Stimulated activated CD4-positive, alpha-beta T cell treated with anti-CD3 and anti-CD28 coated beads, Interleukin-2, amount 100 ng/mL, for 4 hours (primary cell): ENCODE measurements around the gene IQCE.
A peak's percentile ranks its signal among the peaks of the same experiment; 100 is the strongest.

ENCODE experiments used
- DNase-seq: peaks from one replicate; pipeline ENCODE4 v3.0.0-alpha.2; 2020; ENCODE audit warnings: low read depth

Gene IQCE

GRCh38 chr7:2633538-2634266 is 74.9 kb downstream of the IQCE start:
- DNase-seq = peak; percentile 38

GRCh38 chr7:2634267-2635145 is 75.7 kb downstream of the IQCE start:
- DNase-seq = no peak

GRCh38 chr7:2635148-2635668 is 76.4 kb downstream of the IQCE start:
- DNase-seq = no peak

DNA sequence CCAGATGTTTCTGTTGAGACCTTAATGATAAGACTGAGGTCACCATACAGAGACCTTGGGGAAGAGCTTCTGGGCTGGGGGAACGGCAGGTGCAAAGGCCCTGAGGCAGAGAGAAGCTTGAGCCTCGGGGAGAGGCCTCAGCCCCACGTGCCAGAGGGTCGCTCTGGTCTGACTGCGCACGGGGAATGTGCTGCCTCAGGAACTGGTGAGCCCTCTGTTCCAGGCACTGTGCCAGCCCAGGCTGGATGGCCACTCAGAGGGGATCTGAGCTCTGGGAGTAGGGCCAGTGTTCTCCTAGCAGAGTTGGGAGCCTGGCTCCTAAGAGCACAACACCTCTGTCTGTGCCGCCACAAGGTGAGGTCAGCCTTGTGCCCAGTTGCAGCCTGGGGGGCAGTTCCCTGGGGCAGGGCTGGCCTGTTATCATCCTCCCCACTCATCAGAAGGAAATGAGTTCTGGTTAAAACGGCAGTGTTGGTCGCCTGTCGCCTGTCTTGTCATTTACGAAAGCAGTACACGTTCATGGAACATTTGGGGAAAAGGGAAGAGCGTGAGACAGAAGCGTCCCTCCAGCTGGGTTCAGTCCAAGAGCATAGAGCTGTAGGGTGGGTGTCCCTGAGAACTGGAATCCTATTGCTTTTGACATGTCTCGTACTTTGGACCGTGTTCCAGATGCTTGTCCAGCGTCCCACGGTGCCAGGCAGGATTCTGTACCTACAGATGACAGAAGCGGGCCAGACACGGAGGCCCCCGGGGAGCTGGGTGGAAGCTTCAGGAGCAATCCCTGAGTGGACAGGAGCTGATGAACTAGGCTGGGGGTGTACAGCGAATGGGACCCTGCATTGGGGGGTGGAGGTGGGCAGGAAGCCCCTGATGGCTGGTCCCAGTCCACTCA is 77.3 kb downstream of the IQCE start:
- no peak for DNase-seq

GRCh38 chr7:2637066-2637471 is 78.3 kb downstream of the IQCE start:
- DNase-seq = no peak

GRCh38 chr7:2637505-2638223 is 78.9 kb downstream of the IQCE start:
- no peak for DNase-seq

- no peak for DNase-seq
Measured at GRCh38 chr7:2638224-2638991, 79.6 kb downstream of the IQCE start.

GRCh38 chr7:2639181-2639681 is 80.5 kb downstream of the IQCE start:
- no peak for DNase-seq

GRCh38 chr7:2639695-2640481 is 81.1 kb downstream of the IQCE start:
- DNase-seq = no peak

- DNase-seq = no peak
Measured at GRCh38 chr7:2640482-2640830, 81.7 kb downstream of the IQCE start.

GRCh38 chr7:2640846-2641316 is 82.1 kb downstream of the IQCE start:
- DNase-seq = no peak

DNA sequence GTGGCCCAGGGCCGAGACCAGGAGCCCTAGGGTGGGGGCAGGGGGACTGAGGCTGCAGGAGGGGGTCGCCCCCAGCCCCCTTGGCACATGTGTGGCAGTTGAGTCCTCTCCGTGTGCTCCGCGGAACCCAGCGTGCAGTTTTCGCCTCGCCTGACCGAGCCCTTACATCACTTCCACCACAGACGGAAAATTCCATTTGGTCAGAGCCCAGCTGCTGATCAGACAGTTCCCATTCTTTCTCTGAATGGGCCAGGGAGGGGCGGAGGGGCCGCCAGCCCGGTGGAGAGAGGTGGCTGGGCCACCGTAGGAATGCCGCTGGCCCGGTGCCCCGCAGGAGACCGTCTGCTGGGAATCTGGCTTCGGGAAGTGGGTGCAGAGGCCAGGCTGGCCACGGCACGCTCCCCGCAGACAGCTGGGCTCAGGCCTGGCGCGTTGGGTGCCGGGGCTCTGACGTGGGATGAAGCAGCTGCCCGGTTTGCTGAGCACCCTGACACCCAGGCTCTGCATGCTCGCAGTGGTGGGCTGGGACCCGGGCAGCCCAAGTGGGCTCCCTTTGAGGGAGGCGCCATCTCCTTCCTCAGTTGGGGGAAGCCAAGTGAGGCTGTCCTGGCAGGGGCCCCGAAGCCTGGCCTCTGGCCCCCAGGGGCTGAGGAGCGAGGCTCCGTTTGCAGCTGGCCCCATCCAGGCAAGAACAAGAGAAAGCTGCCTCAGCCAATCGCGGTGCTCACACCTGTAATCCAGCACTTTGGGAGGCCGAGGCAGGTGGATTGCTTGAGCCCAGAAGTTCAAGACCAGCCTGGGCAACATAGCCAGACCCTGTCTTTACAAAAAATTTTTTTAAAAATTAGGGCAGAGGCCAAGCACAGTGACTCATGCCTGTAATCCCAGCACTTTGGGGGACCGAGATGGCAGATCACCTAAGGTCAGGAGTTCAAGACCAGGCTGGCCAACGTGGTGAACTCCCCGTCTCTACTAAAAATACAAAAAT is 82.9 kb downstream of the IQCE start:
- no peak for DNase-seq

GRCh38 chr7:2643386-2644219 is 84.8 kb downstream of the IQCE start:
- no peak for DNase-seq

GRCh38 chr7:2644220-2644561 is 85.4 kb downstream of the IQCE start:
- no peak for DNase-seq

DNA sequence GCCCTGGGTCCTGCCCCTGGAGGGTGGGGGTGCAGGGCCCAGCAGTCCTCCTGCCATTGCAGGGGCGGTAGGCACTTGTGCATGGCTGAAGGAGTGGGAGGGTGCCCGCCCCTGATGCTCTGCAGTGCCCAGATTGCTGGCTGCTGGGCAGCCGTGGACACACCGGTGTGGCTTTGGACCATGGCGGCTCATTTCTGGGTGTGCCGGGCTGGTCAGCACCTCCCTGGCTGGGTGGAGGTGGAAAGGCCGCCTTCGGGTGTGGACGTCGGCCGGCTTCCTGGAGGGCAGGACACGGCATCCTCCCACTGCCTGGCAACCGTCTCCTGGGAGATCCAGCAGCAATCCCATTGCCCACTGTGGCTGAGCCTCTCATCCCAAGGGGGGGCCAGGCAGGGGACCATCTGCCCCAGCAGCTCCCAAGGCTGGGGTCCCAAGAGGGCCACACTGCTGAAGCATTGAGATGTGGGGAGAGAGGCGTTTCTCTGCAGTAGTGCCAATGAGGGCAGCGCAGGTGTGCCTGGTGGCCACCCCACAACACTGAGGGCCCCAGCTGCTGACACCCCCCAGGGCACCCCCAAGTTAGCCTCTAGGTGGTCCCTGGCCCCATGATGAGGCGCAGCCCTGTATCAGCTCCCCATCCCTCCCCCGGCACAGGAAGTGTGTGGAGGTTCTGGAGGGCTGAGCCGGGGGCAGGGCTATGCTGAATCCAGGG is 85.9 kb downstream of the IQCE start:
- DNase-seq = no peak

GRCh38 chr7:2645274-2645868 is 86.6 kb downstream of the IQCE start:
- DNase-seq = no peak

- no peak for DNase-seq
Measured at GRCh38 chr7:2646336-2646679, 87.5 kb downstream of the IQCE start.
